ENCODE measurements around the gene MAST4. TPM values are rescaled to one million over a fixed set of nuclear protein-coding genes. Genes with fewer than 3 reads are reported as not detected.

Gene MAST4
- total RNA-seq, 5 donors from 2014 or later (not counting 1 experiment from before 2014, with no cell fraction given) = 26.1 to 35.5 (median 32.0) TPM

DNA sequence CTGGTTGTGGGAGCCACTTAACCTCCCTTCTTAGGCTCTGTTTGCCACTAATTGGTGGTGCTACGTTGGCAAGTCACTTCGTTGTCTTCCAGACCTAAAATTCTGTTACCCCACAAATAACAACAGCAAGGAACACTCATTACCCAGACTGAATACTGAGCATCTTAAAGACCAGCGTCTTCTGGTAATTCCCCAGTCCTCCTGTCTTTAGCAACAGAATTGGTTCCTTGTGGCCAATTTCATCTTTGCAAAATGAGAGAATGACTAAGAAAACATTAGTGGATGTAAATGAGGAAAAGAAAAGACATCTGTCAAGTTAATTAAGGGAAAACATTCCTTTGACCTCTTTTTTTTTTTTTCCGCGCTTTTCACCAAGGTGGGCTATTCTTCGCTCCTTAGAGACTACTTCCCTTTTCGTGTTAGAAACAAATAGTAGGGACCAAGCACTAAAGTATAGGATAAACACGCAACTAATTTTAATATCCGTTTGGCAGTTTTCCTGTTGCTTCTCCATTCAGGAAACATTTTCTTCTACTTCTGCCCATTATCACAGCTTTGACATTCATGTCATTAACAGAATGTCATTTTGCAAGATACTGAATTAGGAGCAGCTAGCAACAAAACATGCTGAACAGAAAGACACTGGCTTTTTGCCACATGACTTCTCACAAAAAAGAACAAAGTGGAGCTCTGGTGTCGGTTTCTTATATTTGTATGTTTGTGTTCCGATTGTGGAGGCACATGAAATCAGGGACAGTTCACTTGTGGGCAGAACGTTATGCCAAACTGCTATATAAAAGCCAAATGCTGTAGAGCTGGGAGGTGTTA is 446.2 kb downstream of the MAST4 start:
- no peak overlapping the region for H3K27ac Mint-ChIP-seq
- no peak for ATAC-seq (replicated peaks in 1 of 4)

DNA sequence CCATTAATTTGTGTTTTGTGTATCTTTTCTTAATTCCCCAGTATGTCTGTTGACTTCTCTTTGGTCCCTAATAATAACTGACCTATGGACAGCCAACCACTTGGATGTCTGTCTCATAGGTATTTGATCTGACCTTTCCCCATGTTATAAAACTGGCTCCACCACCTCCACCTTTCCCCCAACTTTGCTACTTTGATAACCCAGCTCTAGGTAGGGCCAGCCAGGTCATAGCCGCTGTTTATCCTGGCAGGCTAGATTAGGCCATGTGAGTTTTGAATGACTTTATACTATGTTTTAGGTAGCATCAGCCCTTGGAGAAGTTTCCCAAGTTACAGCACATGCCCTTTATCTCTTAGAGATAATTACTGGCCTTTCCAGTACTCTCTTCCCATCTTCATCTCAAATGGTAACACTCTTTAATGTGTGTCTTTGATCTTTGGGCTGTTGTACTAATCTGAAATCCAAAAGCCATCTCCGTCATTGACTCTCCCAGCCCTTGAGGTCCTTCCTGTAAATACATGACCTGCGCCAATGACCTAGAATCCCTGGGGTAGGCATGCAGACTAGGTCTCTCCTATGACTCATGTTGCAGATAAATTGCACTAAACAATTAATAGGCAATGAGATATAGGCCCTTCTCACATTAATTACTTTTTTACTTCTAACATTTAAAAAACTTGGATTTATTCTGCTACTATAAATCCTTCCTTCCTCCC is 447.8 kb downstream of the MAST4 start:
- Mint-ChIP-seq H3K9me3 (no peaks in the 10 kb centered on the region), H3K36me3 (peaks cover 31% of the 10 kb centered on the region), H3K4me1 (peaks cover 2 to 35% (median 4%) of the 10 kb centered on the region in 3 donors), H3K27me3 (no peaks in the 10 kb centered on the region), H3K4me3 (no peak overlapping the region), H3K27ac (no peak overlapping the region)
- no peaks in the 10 kb centered on the region for H3K4me1 ChIP-seq (ENCODE audit: control insufficient read depth in 1 of 2, extremely low read depth in 1 of 2, insufficient read depth in 2 of 2, low read length in 2 of 2)
- ATAC-seq (replicated peaks in 1 of 4) (no peak), DNase-seq (no peak)
- no peak overlapping the region for H3K27ac ChIP-seq (ENCODE audit: low read length)
- 100% methylated on average over 1 of the region's 3 CpGs for WGBS (ENCODE audit: insufficient coverage)
- H3K9me3 ChIP-seq = no peaks in the 10 kb centered on the region
- ChIA-PET POLR2A (no interaction called here), CTCF (interaction anchor here (0.5 to 0.6 kb wide), 2 partner anchors 161 to 1090 kb away, joined by 3 to 14 read pairs; no protein-coding TSS in a partner anchor)
- H3K36me3 ChIP-seq (ENCODE audit: control insufficient read depth in 2 of 2, extremely low read depth in 1 of 2, insufficient read depth in 1 of 2, low read length in 1 of 2) = no peaks in the 10 kb centered on the region
- H3K4me3 ChIP-seq (ENCODE audit: control insufficient read depth in 1 of 2, extremely low read depth in 1 of 2, low read length in 1 of 2) = no peak overlapping the region
- H3K27me3 ChIP-seq (replicated peaks in 1 of 2; ENCODE audit: control insufficient read depth in 2 of 2, extremely low read depth in 1 of 2, insufficient read depth in 2 of 2, low read length in 1 of 2) = no peaks in the 10 kb centered on the region

More for the DNA sequence above, 446.2 kb downstream of the MAST4 start:
- Histone ChIP-seq H3K9me3 (no peaks in the 10 kb centered on the region), H3K4me1 (ENCODE audit: control insufficient read depth in 1 of 2, extremely low read depth in 1 of 2, insufficient read depth in 2 of 2, low read length in 2 of 2) (no peaks in the 10 kb centered on the region), H3K27ac (ENCODE audit: low read length) (no peak overlapping the region), H3K36me3 (ENCODE audit: control insufficient read depth in 2 of 2, extremely low read depth in 1 of 2, insufficient read depth in 1 of 2, low read length in 1 of 2) (no peaks in the 10 kb centered on the region), H3K27me3 (replicated peaks in 1 of 2; ENCODE audit: control insufficient read depth in 2 of 2, extremely low read depth in 1 of 2, insufficient read depth in 2 of 2, low read length in 1 of 2) (no peaks in the 10 kb centered on the region), H3K4me3 (ENCODE audit: control insufficient read depth in 1 of 2, extremely low read depth in 1 of 2, low read length in 1 of 2) (no peak overlapping the region)
- POLR2A ChIA-PET = no interaction called here
- no peak overlapping the region for H3K4me3 Mint-ChIP-seq
- 82% methylated on average over 7 of the region's 12 CpGs for WGBS (ENCODE audit: insufficient coverage)
- no peak for DNase-seq
- H3K27me3 Mint-ChIP-seq = no peaks in the 10 kb centered on the region
- peaks cover 5 to 38% (median 9%) of the 10 kb centered on the region in 3 donors for H3K4me1 Mint-ChIP-seq
- peaks cover 27% of the 10 kb centered on the region for H3K36me3 Mint-ChIP-seq
- CTCF ChIA-PET = no interaction called here
- H3K9me3 Mint-ChIP-seq = no peaks in the 10 kb centered on the region

DNA sequence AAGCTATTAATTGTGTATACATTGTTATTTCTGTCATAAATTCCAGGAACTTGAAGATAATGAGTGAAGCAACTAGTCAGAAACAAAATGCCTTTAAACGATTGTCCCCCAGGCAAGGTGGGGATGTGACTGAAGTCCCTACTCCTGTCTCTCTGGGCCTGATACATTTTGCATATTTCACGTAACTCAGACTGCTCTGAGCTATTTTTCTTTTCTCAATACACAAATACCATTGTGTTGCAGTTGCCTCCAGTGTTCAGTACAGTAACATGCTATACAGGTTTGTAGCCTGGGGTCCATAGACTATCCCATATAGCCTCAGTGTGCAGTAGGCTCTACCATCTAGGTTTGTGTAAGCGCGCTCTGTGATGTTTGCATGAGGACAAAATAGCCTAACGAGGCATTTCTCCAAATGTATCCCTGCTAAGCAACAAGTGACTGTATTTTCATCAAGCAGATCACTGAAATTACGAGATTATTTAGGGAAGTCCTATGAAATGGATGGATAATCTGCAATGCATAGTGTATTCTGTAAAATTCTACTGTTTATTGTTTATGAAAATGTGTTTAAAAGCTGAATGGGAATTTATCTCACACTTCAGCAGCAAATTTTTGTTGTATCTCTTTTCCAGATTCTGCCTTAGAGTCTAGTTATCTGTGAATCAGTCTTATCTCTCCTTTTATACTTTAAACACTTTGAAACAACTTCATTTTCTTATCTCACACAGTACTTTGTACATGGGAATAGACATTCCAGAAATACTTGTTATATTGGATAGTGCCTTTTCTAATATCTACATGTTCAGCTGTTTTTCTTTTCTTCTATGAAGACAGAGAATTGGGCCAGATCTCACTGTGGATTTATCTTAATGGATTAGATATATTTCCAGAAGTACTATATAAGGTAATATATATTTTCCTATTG is 449.9 kb downstream of the MAST4 start:
- H3K4me1 Mint-ChIP-seq = peaks cover 18 to 43% (median 18%) of the 10 kb centered on the region in 3 donors
- POLR2A ChIA-PET = no interaction called here
- WGBS (ENCODE audit: insufficient coverage) = 100% methylated on average over 2 of the region's 6 CpGs

DNA sequence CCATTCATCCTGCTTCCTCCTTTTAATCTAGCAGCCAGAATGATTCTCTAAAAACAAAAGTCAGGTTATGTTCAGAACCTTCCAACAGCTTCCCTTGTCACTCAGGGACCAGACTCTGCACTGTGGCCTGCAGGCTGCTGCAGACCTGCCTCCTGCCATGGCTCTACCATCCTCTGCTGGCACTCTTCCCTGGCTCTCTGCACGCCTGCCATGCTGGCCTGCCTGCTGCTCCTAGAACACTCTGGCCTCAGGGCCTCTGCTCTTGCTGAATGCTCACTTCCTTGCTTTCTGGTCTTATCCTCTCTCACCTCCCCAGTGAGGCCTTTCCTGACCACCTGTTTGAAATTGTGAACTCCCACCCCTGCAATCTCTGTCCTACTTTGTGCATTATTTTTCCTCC is 451.0 kb downstream of the MAST4 start:
- no peak for DNase-seq

More for the DNA sequence above, 449.9 kb downstream of the MAST4 start:
- Histone ChIP-seq H3K4me1 (ENCODE audit: control insufficient read depth in 1 of 2, extremely low read depth in 1 of 2, insufficient read depth in 2 of 2, low read length in 2 of 2) (peaks cover 0 to 4% of the 10 kb centered on the region in 2 experiments), H3K4me3 (ENCODE audit: control insufficient read depth in 1 of 2, extremely low read depth in 1 of 2, low read length in 1 of 2) (no peak overlapping the region), H3K27me3 (replicated peaks in 1 of 2; ENCODE audit: control insufficient read depth in 2 of 2, extremely low read depth in 1 of 2, insufficient read depth in 2 of 2, low read length in 1 of 2) (no peaks in the 10 kb centered on the region), H3K27ac (ENCODE audit: low read length) (no peak overlapping the region), H3K36me3 (ENCODE audit: control insufficient read depth in 2 of 2, extremely low read depth in 1 of 2, insufficient read depth in 1 of 2, low read length in 1 of 2) (no peaks in the 10 kb centered on the region), H3K9me3 (no peaks in the 10 kb centered on the region)
- no peak for DNase-seq
- no peak for ATAC-seq (replicated peaks in 1 of 4)
- CTCF ChIA-PET = interaction anchor here in 1 of 2 donors (0.7 to 1.0 kb wide), 2 partner anchors 60 to 105 kb away, joined by 3 read pairs; no protein-coding TSS in a partner anchor
- H3K9me3 Mint-ChIP-seq = no peaks in the 10 kb centered on the region
- H3K27me3 Mint-ChIP-seq = no peaks in the 10 kb centered on the region
- peaks cover 28% of the 10 kb centered on the region for H3K36me3 Mint-ChIP-seq
- H3K27ac Mint-ChIP-seq = no peak overlapping the region
- no peak overlapping the region for H3K4me3 Mint-ChIP-seq

DNA sequence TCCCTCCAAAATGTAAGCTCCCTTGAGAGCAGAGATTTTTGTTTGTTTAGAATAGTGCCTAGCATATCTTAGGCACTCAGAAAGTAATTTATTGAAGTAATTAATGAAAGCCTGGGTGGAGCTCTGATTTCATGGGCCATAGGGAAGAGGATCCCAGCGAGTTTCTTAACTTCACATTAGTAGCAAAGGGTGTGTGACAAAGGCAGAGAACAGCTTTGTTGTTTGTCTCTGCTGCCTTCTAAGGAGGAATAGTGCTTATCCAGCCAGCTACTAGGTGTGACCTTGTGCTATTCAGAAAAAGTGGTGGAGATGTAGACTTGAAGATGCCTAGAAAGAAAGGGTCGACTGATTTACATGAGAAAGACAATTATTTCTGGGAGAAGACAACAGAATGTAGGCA is 451.4 kb downstream of the MAST4 start:
- H3K36me3 ChIP-seq (ENCODE audit: control insufficient read depth in 2 of 2, extremely low read depth in 1 of 2, insufficient read depth in 1 of 2, low read length in 1 of 2) = no peaks in the 10 kb centered on the region
- Mint-ChIP-seq H3K36me3 (peaks cover 20% of the 10 kb centered on the region), H3K4me3 (no peak overlapping the region), H3K27me3 (no peaks in the 10 kb centered on the region), H3K9me3 (no peaks in the 10 kb centered on the region), H3K4me1 (peaks cover 17 to 32% (median 19%) of the 10 kb centered on the region in 3 donors), H3K27ac (no peak overlapping the region)
- CTCF ChIA-PET = no interaction called here
- no peak overlapping the region for H3K4me3 ChIP-seq (ENCODE audit: control insufficient read depth in 1 of 2, extremely low read depth in 1 of 2, low read length in 1 of 2)
- no peaks in the 10 kb centered on the region for H3K27me3 ChIP-seq (replicated peaks in 1 of 2; ENCODE audit: control insufficient read depth in 2 of 2, extremely low read depth in 1 of 2, insufficient read depth in 2 of 2, low read length in 1 of 2)
- H3K4me1 ChIP-seq (ENCODE audit: control insufficient read depth in 1 of 2, extremely low read depth in 1 of 2, insufficient read depth in 2 of 2, low read length in 2 of 2) = peaks cover 0 to 4% of the 10 kb centered on the region in 2 experiments
- ATAC-seq (replicated peaks in 1 of 4) (no peak), DNase-seq (no peak)
- H3K27ac ChIP-seq (ENCODE audit: low read length) = no peak overlapping the region
- 82% methylated on average over 2 of the region's 2 CpGs for WGBS (ENCODE audit: insufficient coverage)
- POLR2A ChIA-PET = no interaction called here
- H3K9me3 ChIP-seq = no peaks in the 10 kb centered on the region

More for the DNA sequence above, 451.0 kb downstream of the MAST4 start:
- ChIA-PET CTCF (no interaction called here), POLR2A (no interaction called here)
- Mint-ChIP-seq H3K9me3 (no peaks in the 10 kb centered on the region), H3K27ac (no peak overlapping the region), H3K27me3 (no peaks in the 10 kb centered on the region), H3K4me1 (peaks cover 19 to 37% (median 19%) of the 10 kb centered on the region in 3 donors), H3K36me3 (peaks cover 22% of the 10 kb centered on the region), H3K4me3 (no peak overlapping the region)
- no peaks in the 10 kb centered on the region for H3K27me3 ChIP-seq (replicated peaks in 1 of 2; ENCODE audit: control insufficient read depth in 2 of 2, extremely low read depth in 1 of 2, insufficient read depth in 2 of 2, low read length in 1 of 2)
- H3K4me3 ChIP-seq (ENCODE audit: control insufficient read depth in 1 of 2, extremely low read depth in 1 of 2, low read length in 1 of 2) = no peak overlapping the region
- no peak for ATAC-seq (replicated peaks in 1 of 4)
- H3K9me3 ChIP-seq = no peaks in the 10 kb centered on the region
- no peak overlapping the region for H3K27ac ChIP-seq (ENCODE audit: low read length)
- WGBS (ENCODE audit: insufficient coverage) = 100% methylated on average over 1 of the region's 1 CpG
- H3K36me3 ChIP-seq (ENCODE audit: control insufficient read depth in 2 of 2, extremely low read depth in 1 of 2, insufficient read depth in 1 of 2, low read length in 1 of 2) = no peaks in the 10 kb centered on the region
- peaks cover 0 to 4% of the 10 kb centered on the region in 2 experiments for H3K4me1 ChIP-seq (ENCODE audit: control insufficient read depth in 1 of 2, extremely low read depth in 1 of 2, insufficient read depth in 2 of 2, low read length in 2 of 2)

DNA sequence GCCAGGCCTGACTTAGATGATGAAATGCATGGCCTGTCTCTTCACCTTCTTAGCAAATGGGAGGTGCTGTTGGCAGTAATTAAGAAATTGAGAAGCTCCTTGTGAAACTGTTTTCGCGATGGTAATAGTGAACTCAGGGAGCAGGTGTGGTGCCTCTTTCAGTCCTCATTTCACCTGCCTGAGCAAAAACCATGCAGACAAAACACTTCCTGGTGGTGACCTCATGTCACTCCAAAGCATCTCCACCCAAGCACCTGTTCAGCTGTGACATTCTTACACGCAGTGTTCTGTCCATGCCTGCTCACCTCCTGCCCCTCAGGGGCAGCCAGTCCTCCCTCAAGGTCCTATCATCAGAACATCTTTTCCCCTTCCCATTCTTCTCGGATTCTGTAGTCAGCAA is 453.9 kb downstream of the MAST4 start:
- Histone ChIP-seq H3K27ac (ENCODE audit: low read length) (no peak overlapping the region), H3K27me3 (replicated peaks in 1 of 2; ENCODE audit: control insufficient read depth in 2 of 2, extremely low read depth in 1 of 2, insufficient read depth in 2 of 2, low read length in 1 of 2) (no peaks in the 10 kb centered on the region), H3K4me1 (ENCODE audit: control insufficient read depth in 1 of 2, extremely low read depth in 1 of 2, insufficient read depth in 2 of 2, low read length in 2 of 2) (peaks cover 0 to 4% of the 10 kb centered on the region in 2 experiments), H3K9me3 (no peaks in the 10 kb centered on the region), H3K4me3 (ENCODE audit: control insufficient read depth in 1 of 2, extremely low read depth in 1 of 2, low read length in 1 of 2) (no peak overlapping the region), H3K36me3 (ENCODE audit: control insufficient read depth in 2 of 2, extremely low read depth in 1 of 2, insufficient read depth in 1 of 2, low read length in 1 of 2) (no peaks in the 10 kb centered on the region)
- DNase-seq (no peak), ATAC-seq (replicated peaks in 1 of 4) (no peak)
- H3K4me1 Mint-ChIP-seq = peaks cover 18 to 22% (median 19%) of the 10 kb centered on the region in 3 donors
- no peaks in the 10 kb centered on the region for H3K9me3 Mint-ChIP-seq
- H3K4me3 Mint-ChIP-seq = no peak overlapping the region
- no peak overlapping the region for H3K27ac Mint-ChIP-seq
- no peaks in the 10 kb centered on the region for H3K27me3 Mint-ChIP-seq
- H3K36me3 Mint-ChIP-seq = peaks cover 22% of the 10 kb centered on the region
- ChIA-PET POLR2A (no interaction called here), CTCF (interaction anchor here (0.6 to 0.9 kb wide), 3 partner anchors 9 to 1194 kb away, joined by 3 to 6 read pairs (median 4); no protein-coding TSS in a partner anchor)
- 86% methylated on average over 1 of the region's 4 CpGs for WGBS (ENCODE audit: insufficient coverage)
